GM13976 (cell line): ENCODE measurements around the gene RHBDF1.

ENCODE experiments used
- DNase-seq: peaks from one replicate; pipeline ENCODE4 v3.0.0; 2012; ENCODE audit warnings: low spot score
- in situ Hi-C: fragments of 300-500 bp; cut with MboI; formaldehyde crosslinking; loops from one replicate; pipeline ENCODE4 v1.12.0; 2022; ENCODE audit warnings: low sequenced_read_pairs, mixed read lengths, inconsistent platforms; ENCODE audit not compliant: unreplicated experiment
- TF ChIP-seq, protein P1 (sequence below): IDR thresholded peaks from 2 replicates; pipeline ENCODE4 v1.5.1; 2012; ENCODE audit warnings: borderline replicate concordance, mild to moderate bottlenecking; ENCODE audit not compliant: insufficient read depth; ENCODE audit errors: extremely low read depth, missing control alignments, control extremely low read depth

The RHBDF1 gene

DNA sequence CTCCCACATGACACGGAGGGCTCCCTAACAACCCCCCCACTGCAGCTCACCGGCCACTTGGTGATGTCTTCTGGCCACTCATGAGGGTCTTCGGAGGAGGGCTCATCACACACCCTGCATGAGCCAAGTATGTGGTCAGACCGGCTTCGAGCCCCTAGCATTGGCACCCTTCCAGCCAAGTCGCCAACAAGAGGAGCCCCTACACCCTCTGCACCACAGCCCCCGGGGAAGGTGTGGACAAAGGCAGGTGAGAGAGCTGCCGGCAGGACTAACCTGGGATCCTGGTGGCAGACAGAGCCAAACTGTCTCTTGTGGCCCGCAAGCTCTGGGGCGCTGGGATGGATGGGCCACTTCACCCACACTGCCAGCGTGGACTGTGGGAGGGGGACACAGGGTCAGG is 12.3 kb downstream of the RHBDF1 start:
- TF ChIP-seq, protein P1, sequence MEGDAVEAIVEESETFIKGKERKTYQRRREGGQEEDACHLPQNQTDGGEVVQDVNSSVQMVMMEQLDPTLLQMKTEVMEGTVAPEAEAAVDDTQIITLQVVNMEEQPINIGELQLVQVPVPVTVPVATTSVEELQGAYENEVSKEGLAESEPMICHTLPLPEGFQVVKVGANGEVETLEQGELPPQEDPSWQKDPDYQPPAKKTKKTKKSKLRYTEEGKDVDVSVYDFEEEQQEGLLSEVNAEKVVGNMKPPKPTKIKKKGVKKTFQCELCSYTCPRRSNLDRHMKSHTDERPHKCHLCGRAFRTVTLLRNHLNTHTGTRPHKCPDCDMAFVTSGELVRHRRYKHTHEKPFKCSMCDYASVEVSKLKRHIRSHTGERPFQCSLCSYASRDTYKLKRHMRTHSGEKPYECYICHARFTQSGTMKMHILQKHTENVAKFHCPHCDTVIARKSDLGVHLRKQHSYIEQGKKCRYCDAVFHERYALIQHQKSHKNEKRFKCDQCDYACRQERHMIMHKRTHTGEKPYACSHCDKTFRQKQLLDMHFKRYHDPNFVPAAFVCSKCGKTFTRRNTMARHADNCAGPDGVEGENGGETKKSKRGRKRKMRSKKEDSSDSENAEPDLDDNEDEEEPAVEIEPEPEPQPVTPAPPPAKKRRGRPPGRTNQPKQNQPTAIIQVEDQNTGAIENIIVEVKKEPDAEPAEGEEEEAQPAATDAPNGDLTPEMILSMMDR, result no peak
- no peak for DNase-seq
- in situ Hi-C loops, result no loop called here

DNA sequence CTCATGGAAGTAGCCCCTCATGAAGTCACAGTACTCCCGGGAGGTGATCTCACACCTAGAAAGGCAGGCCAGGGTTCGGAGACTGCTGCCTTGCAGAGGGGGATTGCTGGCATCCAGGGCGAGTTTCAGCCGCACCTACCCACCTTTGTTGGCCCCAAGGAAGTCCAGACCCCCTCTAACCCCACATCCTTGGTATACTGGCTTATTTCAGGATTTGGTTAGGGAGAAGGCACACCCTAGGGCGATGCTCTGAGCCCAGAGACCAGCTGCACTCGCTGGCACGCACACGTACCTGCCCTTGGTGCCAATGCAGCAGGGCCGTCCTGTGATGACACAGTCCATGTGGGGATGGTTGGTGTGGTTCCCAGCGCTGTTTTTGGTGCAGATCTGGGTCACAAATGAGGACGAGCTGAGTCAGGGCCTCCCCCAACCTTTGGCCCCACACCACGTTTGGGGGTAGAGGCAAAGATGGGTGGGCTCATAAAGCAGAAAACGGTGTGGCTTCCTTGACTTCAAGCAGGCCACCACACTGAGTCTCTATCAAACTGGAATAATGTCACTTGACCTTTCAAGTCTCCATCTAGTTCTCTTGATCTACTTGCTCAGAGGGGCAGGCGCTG is 12.9 kb downstream of the RHBDF1 start:
- in situ Hi-C loops, result no loop called here
- no peak for DNase-seq
- TF ChIP-seq, protein P1, result no peak

DNA sequence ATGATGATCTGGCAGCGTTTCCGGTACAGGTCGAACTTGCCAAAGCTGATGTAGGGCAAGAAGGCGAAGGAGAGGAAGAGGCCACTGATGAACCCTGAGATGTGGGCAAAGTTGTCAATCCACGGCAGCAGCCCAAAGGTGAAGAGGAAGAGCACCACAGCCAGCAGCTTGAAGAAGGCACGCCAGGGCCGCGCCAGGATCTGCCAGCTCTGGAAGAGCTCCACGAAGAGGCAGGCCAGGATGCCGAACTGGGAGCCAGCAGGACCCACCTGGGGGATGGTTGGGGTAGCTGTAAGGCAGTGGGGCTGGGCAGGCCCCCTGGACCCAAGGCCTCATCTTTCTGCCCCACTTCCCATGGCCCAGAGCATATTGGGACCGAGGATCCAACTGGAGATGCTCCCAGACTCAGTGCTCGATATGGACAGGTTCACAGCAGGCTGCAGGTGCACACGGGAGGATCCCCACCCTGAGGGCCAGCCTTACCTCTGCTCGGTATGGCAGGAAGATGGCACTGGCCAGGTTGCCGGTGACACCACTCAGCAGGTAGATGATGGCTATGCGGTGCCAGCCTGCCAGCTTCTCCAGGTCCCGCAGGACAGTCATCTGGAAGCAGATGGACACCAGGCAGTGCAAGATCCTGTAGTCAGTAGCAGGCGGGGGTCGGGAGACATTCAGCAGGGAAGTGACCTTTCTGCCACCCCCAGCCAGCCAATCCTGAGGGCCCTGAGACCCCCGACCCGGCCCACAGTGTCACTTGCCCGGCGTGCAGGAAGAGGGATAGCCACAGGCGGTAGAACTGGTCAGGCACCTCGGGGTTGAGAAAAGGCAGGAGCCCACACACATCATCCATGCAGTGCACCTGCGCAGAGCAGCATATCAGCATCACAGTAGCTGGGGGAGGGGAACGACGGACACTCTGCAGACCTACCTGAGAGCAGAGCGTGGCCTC is 13.7 kb downstream of the RHBDF1 start:
- in situ Hi-C loops, result no loop called here

DNA sequence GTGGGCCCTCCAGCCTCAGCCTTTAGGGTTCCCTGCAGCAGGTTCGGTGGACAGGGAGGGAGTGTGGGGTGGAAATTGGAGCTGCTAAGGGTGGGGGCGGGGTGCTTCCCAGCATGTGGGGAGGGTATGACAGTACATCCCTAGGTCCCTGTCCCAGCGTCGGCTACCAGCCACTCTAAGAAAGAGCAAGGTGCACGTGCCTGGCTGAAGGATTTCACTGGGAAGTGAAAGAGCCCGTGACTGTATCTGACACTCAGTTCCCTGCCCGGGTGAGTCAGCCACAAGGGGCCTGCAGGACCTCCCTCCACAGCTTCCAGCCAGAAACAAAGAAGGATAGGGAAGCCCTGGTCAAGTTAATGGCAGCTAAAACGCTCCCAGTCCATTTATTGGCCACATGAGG is 14.7 kb downstream of the RHBDF1 start:
- TF ChIP-seq, protein P1, result no peak
- in situ Hi-C loops, result no loop called here
- no peak for DNase-seq

More for the DNA sequence above, 13.7 kb downstream of the RHBDF1 start:
- TF ChIP-seq, protein P1, result no peak
- DNase-seq, result no peak

DNA sequence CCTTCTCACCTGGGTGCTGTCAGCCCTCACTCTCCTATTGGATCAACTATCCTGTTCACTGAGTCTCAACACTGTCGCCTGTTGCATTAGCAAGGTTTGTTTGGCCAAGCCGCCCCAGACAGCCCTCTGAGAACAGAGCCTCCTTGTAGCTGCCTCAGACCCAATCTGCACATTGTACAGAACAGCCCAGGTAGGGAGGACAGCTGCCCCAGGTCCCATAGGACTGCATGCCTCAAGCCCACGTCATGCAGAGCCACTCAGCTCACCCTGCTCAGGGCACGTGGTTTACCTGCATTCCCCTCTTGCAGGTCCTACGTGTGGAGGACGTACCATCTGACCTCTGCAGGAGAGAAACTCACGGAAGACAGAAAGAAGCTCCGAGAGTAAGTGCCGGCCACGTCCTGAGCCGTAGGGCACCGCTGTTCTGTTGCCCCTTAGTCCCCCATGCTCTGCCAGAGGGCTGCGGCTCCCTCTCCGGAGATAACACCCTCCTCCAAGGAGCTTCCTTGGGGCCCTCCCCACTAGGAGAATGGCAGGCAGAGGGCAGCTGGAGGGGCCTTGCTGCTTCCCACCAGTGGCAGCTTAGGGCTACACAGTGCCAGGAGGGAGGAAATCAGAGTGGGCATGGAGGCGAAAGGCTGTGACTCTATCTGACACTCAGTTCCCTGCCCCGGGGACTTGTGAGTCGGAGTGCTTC is 16.1 kb downstream of the RHBDF1 start:
- DNase-seq, result no peak
- in situ Hi-C loops, result no loop called here
- TF ChIP-seq, protein P1, result no peak

DNA sequence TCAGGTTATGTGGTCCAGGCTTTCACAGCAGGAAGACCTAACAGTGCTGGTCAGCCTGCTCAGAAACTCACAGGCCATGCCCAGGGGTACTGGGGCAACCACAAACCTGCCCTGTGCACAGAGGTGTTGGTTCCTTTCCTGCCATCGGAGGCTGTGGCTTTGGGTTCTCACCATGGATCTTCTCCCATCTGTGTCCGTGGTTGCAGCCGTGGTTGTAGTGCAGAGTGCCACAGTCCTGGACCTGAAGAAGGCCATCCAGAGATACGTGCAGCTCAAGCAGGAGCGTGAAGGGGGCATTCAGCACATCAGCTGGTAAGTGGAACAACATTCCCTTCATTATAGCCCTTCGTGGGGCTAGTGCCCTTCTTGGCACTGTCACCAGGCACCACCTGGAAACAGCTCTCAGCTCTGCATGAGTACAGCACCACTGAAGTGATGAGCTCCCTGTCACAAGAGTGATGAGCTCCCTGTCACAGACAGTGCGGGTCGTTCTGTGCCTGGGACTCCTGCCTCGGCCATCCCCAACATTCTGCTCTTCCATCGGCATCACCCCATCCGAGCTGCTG is 16.8 kb downstream of the RHBDF1 start:
- in situ Hi-C loops, result no loop called here
- TF ChIP-seq, protein P1, result no peak
- no peak for DNase-seq
